ENCODE measurements around the gene GAGE12J.

- TF ChIP-seq, protein P1, sequence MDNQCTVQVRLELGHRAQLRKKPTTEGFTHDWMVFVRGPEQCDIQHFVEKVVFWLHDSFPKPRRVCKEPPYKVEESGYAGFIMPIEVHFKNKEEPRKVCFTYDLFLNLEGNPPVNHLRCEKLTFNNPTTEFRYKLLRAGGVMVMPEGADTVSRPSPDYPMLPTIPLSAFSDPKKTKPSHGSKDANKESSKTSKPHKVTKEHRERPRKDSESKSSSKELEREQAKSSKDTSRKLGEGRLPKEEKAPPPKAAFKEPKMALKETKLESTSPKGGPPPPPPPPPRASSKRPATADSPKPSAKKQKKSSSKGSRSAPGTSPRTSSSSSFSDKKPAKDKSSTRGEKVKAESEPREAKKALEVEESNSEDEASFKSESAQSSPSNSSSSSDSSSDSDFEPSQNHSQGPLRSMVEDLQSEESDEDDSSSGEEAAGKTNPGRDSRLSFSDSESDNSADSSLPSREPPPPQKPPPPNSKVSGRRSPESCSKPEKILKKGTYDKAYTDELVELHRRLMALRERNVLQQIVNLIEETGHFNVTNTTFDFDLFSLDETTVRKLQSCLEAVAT (IDR thresholded peaks at IDR 0.05) = no peak
- TF ChIP-seq NFE2 (IDR thresholded peaks at IDR 0.05; ENCODE audit: low read depth) (no peak), KDM1A (IDR thresholded peaks at IDR 0.05) (no peak), CTCF (IDR thresholded peaks at IDR 0.05 in 2 of 3, conservative IDR thresholded peaks at IDR 0.05 in 1 of 3; ENCODE audit: insufficient read depth in 2 of 3, low read depth in 1 of 3, low read length in 3 of 3) (no peak), IRF2 (CRISPR knock-in tag; IDR thresholded peaks at IDR 0.05) (no peak), EZH2 (IDR thresholded peaks at IDR 0.05; ENCODE audit: borderline replicate concordance, low read depth, low read length) (no peak), ARHGAP35 (IDR thresholded peaks at IDR 0.05; ENCODE audit: partially characterized antibody) (no peak)
These were observed 31.6 kb upstream of the GAGE12J start for GRCh38 chrX:49290215-49290614.

All from K562 (cell line).